Measurements from ENCODE around the gene FBXO15. TPM values are rescaled to one million over a fixed set of nuclear protein-coding genes. Genes with fewer than 3 reads are reported as not detected.

The FBXO15 gene
- total RNA-seq, 1 experiment from 2014 or later = 0.39 TPM

DNA sequence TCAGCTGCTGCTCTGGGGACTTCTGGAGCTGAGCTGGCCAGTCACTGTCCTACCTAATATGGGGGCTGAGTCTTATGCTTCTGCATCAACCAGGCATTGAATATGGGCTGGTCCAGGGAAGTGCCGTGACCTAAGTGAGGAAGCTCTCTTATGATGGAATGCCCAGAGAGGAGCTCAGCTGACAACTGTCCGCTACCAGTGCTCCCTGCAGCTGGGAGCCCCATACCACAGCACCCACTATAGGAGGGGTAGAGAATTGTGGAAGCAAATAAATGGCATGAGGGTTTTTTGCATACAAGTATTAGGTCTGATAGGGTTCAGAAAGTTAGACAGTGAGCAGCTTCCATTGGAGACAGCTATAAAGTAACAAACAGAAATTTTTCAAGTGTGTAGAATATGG, 5.2 kb upstream of the FBXO15 start:
- Histone ChIP-seq H3K4me2 (ENCODE audit: insufficient read depth, insufficient read length, low read length) (no peak overlapping the region), H3K18ac (ENCODE audit: insufficient read length, low read depth, low read length) (no peak overlapping the region), H3K9ac (ENCODE audit: extremely low read depth, insufficient read length, low read length) (no peak overlapping the region), H4K8ac (replicated peaks; ENCODE audit: insufficient read length, low read depth, low read length) (no peak overlapping the region), H2BK20ac (ENCODE audit: low read depth, low read length, poor library complexity, severe bottlenecking) (no peak overlapping the region), H2BK12ac (ENCODE audit: insufficient read length, low read depth, low read length) (no peak overlapping the region), H4K20me1 (ENCODE audit: control insufficient read depth, insufficient read depth, insufficient read length) (no peaks in the 10 kb centered on the region), H3K27me3 (ENCODE audit: insufficient read depth, low read length) (no peaks in the 10 kb centered on the region), H3K4me1 (ENCODE audit: insufficient read depth, low read length) (no peaks in the 10 kb centered on the region), H3K9me3 (ENCODE audit: control insufficient read depth, low read depth, low read length) (no peaks in the 10 kb centered on the region), H4K91ac (ENCODE audit: insufficient read length, low read depth, low read length) (no peak overlapping the region), H4K5ac (ENCODE audit: insufficient read length, low read depth, low read length) (no peak overlapping the region), H3K23me2 (ENCODE audit: insufficient read length, low read depth, low read length, poor library complexity, severe bottlenecking) (peaks cover 6% of the 10 kb centered on the region), H3K14ac (ENCODE audit: insufficient read depth, low read length) (no peak overlapping the region), H2BK5ac (ENCODE audit: insufficient read length, low read length) (no peak overlapping the region), H3K56ac (ENCODE audit: insufficient read length, low read depth, low read length) (no peak overlapping the region), H3K79me2 (ENCODE audit: insufficient read depth, low read length) (peaks cover 17% of the 10 kb centered on the region), H2BK120ac (ENCODE audit: low read depth, low read length, poor library complexity, severe bottlenecking) (no peak overlapping the region), H3T11ph (ENCODE audit: low read length) (no peak overlapping the region), H2AFZ (ENCODE audit: low read length) (no peak overlapping the region), H3K79me1 (ENCODE audit: insufficient read depth, low read depth, low read length, poor library complexity, severe bottlenecking) (peaks cover 3% of the 10 kb centered on the region), H3K4ac (ENCODE audit: low read depth, low read length) (no peak overlapping the region), H2AK5ac (ENCODE audit: insufficient read length, low read length) (no peak overlapping the region), H3K23ac (ENCODE audit: insufficient read length, low read depth, low read length) (no peak overlapping the region), H2BK15ac (ENCODE audit: low read depth, low read length) (no peak overlapping the region), H3K27ac (ENCODE audit: insufficient read length, low read depth, low read length) (no peak overlapping the region)
- Mint-ChIP-seq H3K9me3 (no peaks in the 10 kb centered on the region; a peak in 1 of 5 replicates), H3K4me1 (peaks cover 12 to 17% of the 10 kb centered on the region in 2 experiments), H3K27ac (peak overlapping the region in 1 of 3 experiments; percentile 34; a peak in 1 of 7 replicates), H3K4me3 (no peak overlapping the region), H3K27me3 (ENCODE audit: low read depth) (no peaks in the 10 kb centered on the region), H3K36me3 (ENCODE audit: insufficient read depth in 1 of 3, low read depth in 3 of 3) (peaks cover 10 to 42% (median 30%) of the 10 kb centered on the region in 3 experiments)
- WGBS (ENCODE audit: extremely low coverage, insufficient read length, low lambda C conversion rate) = no CpG with 5 or more reads among the region's 2 CpGs
- DNase-seq = no peak
- TF ChIP-seq CTCF (conservative IDR thresholded peaks at IDR 0.05) = peak; percentile 44; the same call in 2 of the 3 replicates

Data from H9 (cell line).